ENCODE results near the gene SLMAP.
A peak's percentile ranks its signal among the peaks of the same experiment; 100 is the strongest.

The SLMAP gene

GRCh38 chr3:57948080-57948671 lies 192.1 kb downstream of the SLMAP start:
- Histone ChIP-seq H3K4me1 (ENCODE audit: control insufficient read depth, insufficient read depth, low read length) (peaks cover 28% of the 10 kb centered on the region), H3K4me3 (ENCODE audit: low read length) (no peak overlapping the region), H3K27me3 (ENCODE audit: control insufficient read depth, insufficient read depth, low read length) (no peaks in the 10 kb centered on the region), H3K9me3 (replicated peaks; ENCODE audit: low read length) (no peaks in the 10 kb centered on the region), H3K36me3 (ENCODE audit: insufficient read depth, low read length) (no peaks in the 10 kb centered on the region), H3K4me2 (ENCODE audit: low read length) (no peak overlapping the region), H3K9ac (ENCODE audit: low read depth, low read length) (no peak overlapping the region)

GRCh38 chr3:57948781-57949242 lies 192.7 kb downstream of the SLMAP start:
- no peaks in the 10 kb centered on the region for H3K9me3 ChIP-seq (replicated peaks; ENCODE audit: low read length)
- H3K27me3 ChIP-seq (ENCODE audit: control insufficient read depth, insufficient read depth, low read length): no peaks in the 10 kb centered on the region
- no peak overlapping the region for H3K4me2 ChIP-seq (ENCODE audit: low read length)
- no peaks in the 10 kb centered on the region for H3K36me3 ChIP-seq (ENCODE audit: insufficient read depth, low read length)
- no peak overlapping the region for H3K9ac ChIP-seq (ENCODE audit: low read depth, low read length)
- H3K4me3 ChIP-seq (ENCODE audit: low read length): no peak overlapping the region
- peaks cover 28% of the 10 kb centered on the region for H3K4me1 ChIP-seq (ENCODE audit: control insufficient read depth, insufficient read depth, low read length)

- Histone ChIP-seq H3K36me3 (ENCODE audit: insufficient read depth, low read length) (no peaks in the 10 kb centered on the region), H3K9ac (ENCODE audit: low read depth, low read length) (no peak overlapping the region), H3K4me1 (ENCODE audit: control insufficient read depth, insufficient read depth, low read length) (peaks cover 28% of the 10 kb centered on the region), H3K27me3 (ENCODE audit: control insufficient read depth, insufficient read depth, low read length) (no peaks in the 10 kb centered on the region), H3K4me2 (ENCODE audit: low read length) (no peak overlapping the region), H3K4me3 (ENCODE audit: low read length) (no peak overlapping the region), H3K9me3 (replicated peaks; ENCODE audit: low read length) (no peaks in the 10 kb centered on the region)
Observed at GRCh38 chr3:57949344-57949743, 193.2 kb downstream of the SLMAP start.

- Histone ChIP-seq H3K27me3 (ENCODE audit: control insufficient read depth, insufficient read depth, low read length) (no peaks in the 10 kb centered on the region), H3K4me2 (ENCODE audit: low read length) (no peak overlapping the region), H3K4me1 (ENCODE audit: control insufficient read depth, insufficient read depth, low read length) (peaks cover 28% of the 10 kb centered on the region), H3K9ac (ENCODE audit: low read depth, low read length) (no peak overlapping the region), H3K4me3 (ENCODE audit: low read length) (no peak overlapping the region), H3K9me3 (replicated peaks; ENCODE audit: low read length) (no peaks in the 10 kb centered on the region), H3K36me3 (ENCODE audit: insufficient read depth, low read length) (no peaks in the 10 kb centered on the region)
Observed at GRCh38 chr3:57949785-57950615, 193.9 kb downstream of the SLMAP start.

- Histone ChIP-seq H3K36me3 (ENCODE audit: insufficient read depth, low read length) (no peaks in the 10 kb centered on the region), H3K4me1 (ENCODE audit: control insufficient read depth, insufficient read depth, low read length) (peaks cover 32% of the 10 kb centered on the region), H3K27me3 (ENCODE audit: control insufficient read depth, insufficient read depth, low read length) (no peaks in the 10 kb centered on the region), H3K9ac (ENCODE audit: low read depth, low read length) (peak overlapping the region; percentile 65), H3K9me3 (replicated peaks; ENCODE audit: low read length) (no peaks in the 10 kb centered on the region), H3K4me3 (ENCODE audit: low read length) (peak overlapping the region; percentile 8), H3K4me2 (ENCODE audit: low read length) (peak overlapping the region; percentile 51)
Observed at GRCh38 chr3:57951066-57951882, 195.2 kb downstream of the SLMAP start.

- H3K9me3 ChIP-seq (replicated peaks; ENCODE audit: low read length): no peaks in the 10 kb centered on the region
- H3K4me2 ChIP-seq (ENCODE audit: low read length): peak overlapping the region; percentile 51
- no peaks in the 10 kb centered on the region for H3K27me3 ChIP-seq (ENCODE audit: control insufficient read depth, insufficient read depth, low read length)
- H3K4me3 ChIP-seq (ENCODE audit: low read length): no peak overlapping the region
- peak overlapping the region; percentile 65 for H3K9ac ChIP-seq (ENCODE audit: low read depth, low read length)
- no peaks in the 10 kb centered on the region for H3K36me3 ChIP-seq (ENCODE audit: insufficient read depth, low read length)
- peaks cover 38% of the 10 kb centered on the region for H3K4me1 ChIP-seq (ENCODE audit: control insufficient read depth, insufficient read depth, low read length)
Observed at GRCh38 chr3:57952208-57952631, 196.1 kb downstream of the SLMAP start.

- H3K4me1 ChIP-seq (ENCODE audit: control insufficient read depth, insufficient read depth, low read length): peaks cover 38% of the 10 kb centered on the region
- no peaks in the 10 kb centered on the region for H3K9me3 ChIP-seq (replicated peaks; ENCODE audit: low read length)
- H3K4me2 ChIP-seq (ENCODE audit: low read length): no peak overlapping the region
- H3K36me3 ChIP-seq (ENCODE audit: insufficient read depth, low read length): no peaks in the 10 kb centered on the region
- H3K27me3 ChIP-seq (ENCODE audit: control insufficient read depth, insufficient read depth, low read length): no peaks in the 10 kb centered on the region
- H3K4me3 ChIP-seq (ENCODE audit: low read length): no peak overlapping the region
- H3K9ac ChIP-seq (ENCODE audit: low read depth, low read length): no peak overlapping the region
Observed at GRCh38 chr3:57952651-57953050, 196.5 kb downstream of the SLMAP start.

GRCh38 chr3:57953576-57953975 lies 197.5 kb downstream of the SLMAP start:
- Histone ChIP-seq H3K4me2 (ENCODE audit: low read length) (no peak overlapping the region), H3K9ac (ENCODE audit: low read depth, low read length) (no peak overlapping the region), H3K27me3 (ENCODE audit: control insufficient read depth, insufficient read depth, low read length) (no peaks in the 10 kb centered on the region), H3K36me3 (ENCODE audit: insufficient read depth, low read length) (no peaks in the 10 kb centered on the region), H3K4me3 (ENCODE audit: low read length) (no peak overlapping the region), H3K9me3 (replicated peaks; ENCODE audit: low read length) (no peaks in the 10 kb centered on the region), H3K4me1 (ENCODE audit: control insufficient read depth, insufficient read depth, low read length) (peaks cover 38% of the 10 kb centered on the region)

GRCh38 chr3:57956119-57956832 lies 200.2 kb downstream of the SLMAP start:
- Histone ChIP-seq H3K4me3 (ENCODE audit: low read length) (no peak overlapping the region), H3K36me3 (ENCODE audit: insufficient read depth, low read length) (no peaks in the 10 kb centered on the region), H3K9me3 (replicated peaks; ENCODE audit: low read length) (no peaks in the 10 kb centered on the region), H3K4me2 (ENCODE audit: low read length) (peak overlapping the region; percentile 55), H3K27me3 (ENCODE audit: control insufficient read depth, insufficient read depth, low read length) (no peaks in the 10 kb centered on the region), H3K9ac (ENCODE audit: low read depth, low read length) (no peak overlapping the region), H3K4me1 (ENCODE audit: control insufficient read depth, insufficient read depth, low read length) (peaks cover 39% of the 10 kb centered on the region)

GRCh38 chr3:57956833-57957174 lies 200.7 kb downstream of the SLMAP start:
- Histone ChIP-seq H3K4me2 (ENCODE audit: low read length) (no peak overlapping the region), H3K9ac (ENCODE audit: low read depth, low read length) (no peak overlapping the region), H3K9me3 (replicated peaks; ENCODE audit: low read length) (no peaks in the 10 kb centered on the region), H3K4me1 (ENCODE audit: control insufficient read depth, insufficient read depth, low read length) (peaks cover 34% of the 10 kb centered on the region), H3K27me3 (ENCODE audit: control insufficient read depth, insufficient read depth, low read length) (no peaks in the 10 kb centered on the region), H3K36me3 (ENCODE audit: insufficient read depth, low read length) (no peaks in the 10 kb centered on the region), H3K4me3 (ENCODE audit: low read length) (no peak overlapping the region)

- Histone ChIP-seq H3K36me3 (ENCODE audit: insufficient read depth, low read length) (no peaks in the 10 kb centered on the region), H3K27me3 (ENCODE audit: control insufficient read depth, insufficient read depth, low read length) (no peaks in the 10 kb centered on the region), H3K9me3 (replicated peaks; ENCODE audit: low read length) (no peaks in the 10 kb centered on the region), H3K4me3 (ENCODE audit: low read length) (no peak overlapping the region), H3K4me2 (ENCODE audit: low read length) (no peak overlapping the region), H3K4me1 (ENCODE audit: control insufficient read depth, insufficient read depth, low read length) (peaks cover 24% of the 10 kb centered on the region), H3K9ac (ENCODE audit: low read depth, low read length) (no peak overlapping the region)
Observed at GRCh38 chr3:57957824-57958223, 201.7 kb downstream of the SLMAP start.

Data from skeletal muscle satellite cell (primary cell).